AG10803 (cell line): ENCODE data around the gene SPOCK1.
A peak's percentile ranks its signal among the peaks of the same experiment; 100 is the strongest.

ENCODE experiments used
- DNase-seq: peaks from one replicate; pipeline ENCODE4 v3.0.0; 2010; ENCODE audit warnings: low read depth
- H3K4me3 ChIP-seq: 2 replicates; pipeline ENCODE4 v1.5.1; 2011; ENCODE audit warnings: mild to moderate bottlenecking, low read length, control low read depth
- CTCF ChIP-seq: conservative IDR thresholded peaks from 2 replicates; pipeline ENCODE4 v1.5.1; 2011; ENCODE audit warnings: mild to moderate bottlenecking, low read length, control low read depth, inconsistent platforms

SPOCK1 gene

DNA sequence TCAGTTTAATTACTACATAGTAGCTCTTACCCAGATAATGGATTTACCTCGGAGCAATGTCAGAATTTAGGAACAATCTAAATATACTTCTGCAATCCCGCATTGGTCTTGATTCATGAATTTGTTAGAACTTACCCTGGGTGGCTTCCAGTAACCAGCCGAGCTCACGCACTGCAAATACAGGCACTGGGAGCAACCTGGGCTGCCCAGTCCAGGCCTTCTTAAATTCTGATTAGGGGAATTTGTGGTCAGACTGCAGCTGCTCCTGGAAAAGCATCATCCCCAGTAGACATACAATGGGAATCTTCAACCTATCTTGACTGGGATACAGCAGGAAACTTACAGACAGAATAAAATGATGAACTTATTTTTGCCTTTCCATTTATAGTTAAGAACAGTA, 270.3 kb downstream of the SPOCK1 start:
- no peak for TF ChIP-seq CTCF
- no peak for DNase-seq
- H3K4me3 ChIP-seq = no peak overlapping the region

DNA sequence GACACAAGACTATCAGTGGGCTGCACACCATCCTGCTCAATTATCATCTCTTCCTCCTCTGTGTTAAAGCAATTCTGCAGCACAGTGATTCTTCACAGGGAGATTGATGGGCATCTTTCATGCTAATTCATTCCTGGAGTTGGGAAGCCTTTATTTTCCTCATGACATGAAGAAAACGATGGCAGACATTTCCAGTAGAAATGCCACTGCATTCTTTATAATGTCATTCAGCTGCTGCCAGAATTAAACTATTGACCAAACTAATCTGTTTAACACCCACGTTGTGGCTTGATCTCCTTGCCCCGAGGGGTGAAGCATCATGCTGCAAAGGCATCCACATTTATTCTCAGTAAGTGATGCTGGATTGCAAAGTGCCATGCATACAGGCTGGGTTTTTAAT, 273.0 kb downstream of the SPOCK1 start:
- TF ChIP-seq CTCF = no peak
- DNase-seq = no peak
- H3K4me3 ChIP-seq = no peak overlapping the region

DNA sequence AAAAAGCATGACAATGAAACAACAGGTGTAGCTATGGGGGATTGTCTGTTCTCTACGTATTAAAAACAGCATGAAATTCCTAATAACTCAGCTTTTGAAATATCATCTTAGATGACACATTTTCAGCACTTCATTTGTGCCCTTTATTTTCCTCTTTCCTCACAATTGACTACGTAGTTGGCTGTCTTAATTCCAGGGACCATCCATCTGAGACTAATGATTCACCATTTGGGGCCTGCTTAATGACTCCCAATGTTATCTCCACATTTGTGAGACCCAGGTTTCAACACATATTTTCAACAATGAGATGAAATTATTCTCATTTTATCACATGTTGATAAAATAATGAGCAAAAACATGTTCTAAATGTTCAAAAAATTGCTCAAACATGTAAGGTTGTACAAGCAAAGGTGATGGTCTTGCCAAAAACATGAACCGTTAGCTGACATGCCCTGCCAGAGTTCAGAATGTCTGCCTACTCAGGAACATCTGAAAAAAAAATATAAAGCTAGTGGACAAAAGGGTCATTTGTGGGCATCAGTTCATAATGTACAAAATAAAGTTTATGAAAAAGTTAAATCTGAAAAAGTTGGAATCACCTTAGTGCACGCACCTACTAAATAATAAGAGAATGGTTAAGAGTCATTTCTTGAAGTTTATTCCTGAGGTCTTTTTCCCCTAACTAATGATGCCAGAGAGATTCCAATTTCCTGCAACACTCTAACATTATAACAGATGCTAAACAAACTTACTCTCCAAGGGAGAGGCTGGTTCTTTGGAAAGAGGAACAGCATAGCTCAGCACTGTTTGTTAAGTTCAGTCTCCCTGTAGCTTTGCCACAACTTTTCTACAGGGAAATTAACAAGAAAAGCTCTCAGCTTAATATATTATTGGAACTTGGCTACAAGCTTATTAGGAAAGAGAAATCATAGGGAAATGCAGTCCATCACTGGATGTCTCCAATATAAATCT, 275.5 kb downstream of the SPOCK1 start:
- DNase-seq = no peak
- no peak overlapping the region for H3K4me3 ChIP-seq
- TF ChIP-seq CTCF = no peak

DNA sequence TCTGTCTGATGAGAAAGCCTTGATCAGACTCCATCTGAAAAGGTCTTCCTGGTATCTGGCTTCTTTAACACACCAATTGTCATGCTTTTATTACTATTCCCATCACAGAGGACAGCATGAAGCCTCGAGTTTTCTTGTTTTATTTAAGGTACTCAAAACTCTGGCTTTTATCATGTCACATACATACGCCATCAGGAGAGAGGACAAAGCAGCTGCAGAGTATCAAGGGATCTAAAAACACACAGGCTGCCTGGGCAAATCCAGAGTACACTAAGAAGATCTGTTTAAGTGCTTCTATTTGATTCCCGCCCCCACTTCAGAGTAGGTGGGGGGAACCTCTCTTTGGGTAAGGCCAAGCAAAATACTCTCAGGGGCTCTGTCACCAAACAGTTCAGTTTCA, 277.2 kb downstream of the SPOCK1 start:
- no peak for TF ChIP-seq CTCF
- no peak overlapping the region for H3K4me3 ChIP-seq
- no peak for DNase-seq

- DNase-seq = peak; percentile 84
- peak; percentile 82 for TF ChIP-seq CTCF
- no peak overlapping the region for H3K4me3 ChIP-seq
Observed at GRCh38 chr5:137220523-137220927, 278.6 kb downstream of the SPOCK1 start.

- H3K4me3 ChIP-seq = no peak overlapping the region
- TF ChIP-seq CTCF = no peak
- no peak for DNase-seq
Observed at GRCh38 chr5:137218896-137219295, 280.2 kb downstream of the SPOCK1 start.

DNA sequence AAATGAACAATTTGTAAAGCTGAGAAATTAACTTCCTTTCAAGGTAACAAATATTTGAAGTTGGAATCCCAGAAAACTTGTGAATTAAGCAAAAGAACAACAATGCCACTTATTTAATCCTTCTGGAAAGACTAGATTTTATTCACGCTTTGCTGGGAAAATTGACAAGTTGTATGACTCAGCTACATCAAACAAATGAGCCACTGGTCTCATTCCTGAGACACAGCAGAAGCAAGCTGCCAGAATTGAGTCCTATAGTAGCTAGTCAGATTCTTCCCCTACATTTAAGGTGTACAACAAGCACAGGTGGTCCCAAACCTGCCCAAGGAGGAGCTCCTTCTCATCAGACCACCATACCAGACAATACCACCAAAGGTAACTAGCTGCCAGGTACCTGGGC, 280.7 kb downstream of the SPOCK1 start:
- no peak for TF ChIP-seq CTCF
- DNase-seq = peak; percentile 73
- H3K4me3 ChIP-seq = no peak overlapping the region
